Placental epithelial cell (primary cell): ENCODE measurements around the gene PLAAT4. TPM values are rescaled to one million over a fixed set of nuclear protein-coding genes. Genes with fewer than 3 reads are reported as not detected.

ENCODE experiments used
- total RNA-seq: library from RNA; depleted of rRNA; stranded (reverse); fragments of >200 nt; gene quantifications from 2 replicates; pipeline ENCODE4 v1.2.3, GENCODE V29; 2012

The PLAAT4 gene, protein sequence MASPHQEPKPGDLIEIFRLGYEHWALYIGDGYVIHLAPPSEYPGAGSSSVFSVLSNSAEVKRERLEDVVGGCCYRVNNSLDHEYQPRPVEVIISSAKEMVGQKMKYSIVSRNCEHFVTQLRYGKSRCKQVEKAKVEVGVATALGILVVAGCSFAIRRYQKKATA
- total RNA-seq = 0.39 TPM in 1 of 2 replicates, not detected in the other

DNA sequence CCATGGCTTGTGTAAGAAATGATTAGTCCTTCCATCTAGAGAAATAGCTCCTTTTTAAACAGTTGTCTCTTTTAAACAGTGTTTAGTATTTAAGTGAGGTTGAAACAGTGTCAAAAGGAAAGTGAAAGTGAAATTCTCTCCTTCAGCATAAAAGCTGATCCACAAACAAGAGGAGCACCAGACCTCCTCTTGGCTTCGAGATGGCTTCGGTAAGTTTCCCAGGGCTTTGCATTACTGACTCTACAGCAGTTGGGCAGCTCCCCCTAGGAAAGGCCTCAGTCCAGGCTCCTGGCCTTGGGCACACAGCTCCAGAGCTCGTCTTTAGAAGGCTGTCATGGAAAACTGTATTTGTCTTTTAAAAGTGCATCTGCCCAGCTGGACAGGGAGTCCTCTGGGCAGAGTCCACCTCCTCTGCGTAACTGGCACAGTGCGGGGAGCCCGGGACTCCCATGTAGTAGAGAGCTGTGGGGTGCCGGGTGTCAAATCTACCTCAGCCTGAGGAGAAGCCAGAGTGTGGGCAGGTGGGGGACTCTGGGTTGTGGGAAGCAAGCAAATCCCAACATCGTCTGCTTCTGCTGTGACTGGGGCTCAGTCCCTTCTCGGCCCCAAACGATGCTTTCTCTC is at the start of gene PLAAT4:
Gene PLAAT4 (plus strand): TSS at position 140 of the 624 bp plus-strand sequence. CDS start 61 bp downstream, at position 201.

DNA sequence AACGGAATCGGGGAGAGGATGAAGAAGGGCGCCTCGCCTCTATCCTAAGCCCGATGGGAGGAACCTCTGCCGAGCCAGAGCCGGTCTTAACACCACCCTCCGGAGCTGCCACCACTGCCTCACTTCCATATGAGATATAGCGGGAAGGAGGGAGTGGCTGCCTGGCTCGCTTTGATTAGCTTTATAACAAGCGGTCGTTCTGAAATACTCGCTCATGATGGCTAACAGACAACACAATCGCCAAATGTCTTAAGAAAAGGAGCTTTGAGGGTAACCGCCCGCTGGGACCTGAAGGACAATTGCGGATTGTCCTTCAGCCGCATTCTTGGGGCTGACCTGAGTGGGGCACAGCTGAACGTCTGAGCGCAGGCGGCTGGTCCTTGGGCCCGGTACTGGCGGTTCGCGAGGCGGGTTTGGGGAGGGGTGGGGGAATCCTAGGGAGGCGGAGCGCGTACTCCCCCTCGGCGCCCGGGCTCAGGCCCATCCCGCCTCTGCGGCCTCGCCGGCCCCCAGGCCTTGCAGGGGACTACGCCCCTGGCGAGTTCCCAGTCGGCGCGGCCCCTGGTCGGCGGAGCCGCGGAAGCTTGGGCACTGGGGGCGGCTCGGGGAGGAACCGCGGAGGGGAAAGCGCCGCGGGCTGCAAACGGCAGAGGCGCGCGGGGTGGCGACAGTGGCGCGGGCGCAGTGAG is 45.9 kb upstream of the PLAAT4 start, which contains the start of gene PLAAT5:
Gene PLAAT5 (minus strand): TSS at position 617 of the 689 bp plus-strand sequence. CDS start 133 bp downstream, at position 484.

DNA sequence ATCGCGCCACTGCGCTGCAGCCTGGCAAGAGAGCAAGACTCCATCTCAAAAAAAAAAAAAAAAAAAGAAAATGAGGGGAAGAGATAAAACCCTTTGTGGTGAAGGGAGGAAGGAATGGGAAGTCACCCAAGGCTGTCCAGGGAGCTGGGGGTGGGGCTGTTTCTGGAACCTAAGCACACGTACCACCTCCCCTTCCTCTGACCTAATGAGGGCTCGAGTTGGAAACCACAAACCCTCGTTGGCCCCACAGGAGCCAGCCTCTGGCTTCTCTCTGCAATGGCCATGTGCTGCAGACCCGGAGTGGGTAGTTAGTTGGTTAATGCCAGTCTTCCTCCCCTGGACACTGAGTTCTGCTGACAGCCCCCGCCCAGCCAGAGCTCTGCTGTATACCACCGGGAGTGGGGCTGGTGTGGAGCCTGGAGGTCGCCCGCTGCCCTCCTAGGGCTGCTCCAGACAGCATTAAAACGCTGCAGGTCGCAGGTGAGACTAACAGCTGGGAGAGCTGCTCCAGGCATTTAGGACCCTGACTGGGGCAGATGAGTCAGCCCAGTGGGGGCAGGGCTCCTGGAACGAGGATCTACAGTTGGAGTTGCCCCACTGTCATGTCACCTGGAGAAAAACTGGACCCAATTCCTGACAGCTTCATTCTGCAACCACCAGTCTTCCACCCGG is 30.6 kb upstream of the PLAAT4 start, which contains the start of gene LGALS12:
Gene LGALS12 (plus strand): TSS at position 228 of the 672 bp plus-strand sequence. CDS start 375 bp downstream, at position 603.

DNA sequence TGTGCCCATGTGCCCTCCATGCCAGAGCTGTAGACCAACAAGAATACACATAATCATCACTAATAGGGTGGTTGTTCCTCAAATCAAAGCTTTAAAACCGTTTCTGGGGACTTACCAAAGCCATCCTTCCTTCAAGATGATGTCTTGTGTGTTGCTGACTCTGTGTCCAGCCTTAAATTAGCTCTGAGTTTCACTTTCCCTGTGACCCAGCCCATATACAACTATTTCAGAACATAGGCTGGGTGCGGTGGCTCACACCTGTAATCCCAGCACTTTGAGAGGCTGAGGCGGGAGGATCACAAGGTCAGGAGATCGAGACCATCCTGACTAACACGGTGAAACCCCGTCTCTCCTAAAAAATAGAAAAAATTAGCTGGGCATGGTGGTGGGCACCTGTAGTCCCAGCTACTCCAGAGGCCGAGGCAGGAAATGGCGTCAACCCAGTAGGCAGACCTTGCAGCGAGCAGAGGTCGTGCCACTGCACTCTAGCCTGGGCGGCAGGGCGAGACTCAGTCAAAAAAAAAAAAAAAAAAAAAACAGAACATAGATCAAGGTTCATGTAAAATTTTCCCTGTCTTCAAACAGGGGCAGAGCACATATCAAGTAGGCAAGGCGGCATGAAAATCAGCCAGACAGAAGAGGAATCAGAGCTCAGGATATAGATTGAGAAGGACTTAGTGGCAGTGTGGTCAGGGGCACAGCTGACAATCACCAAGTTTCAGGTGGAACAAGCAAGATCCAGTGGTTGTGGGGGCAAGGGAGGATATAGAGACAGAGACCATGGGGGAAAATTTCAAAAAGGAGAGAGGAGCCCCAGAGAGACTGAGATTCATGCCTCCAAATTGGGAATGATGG is 26.8 kb downstream of the PLAAT4 start, which contains the start of gene PLAAT2:
Gene PLAAT2 (minus strand): TSS at position 179 of the 855 bp plus-strand sequence. CDS start 55 bp downstream, at position 124.

Other genes starting within 250 kb of the PLAAT4 start
- not detected in 2 replicates for gene SLC22A9, start 167.0 kb upstream of the PLAAT4 start, total RNA-seq
- 5.9 and 6.1 TPM in 2 replicates for gene PLAAT5, start 45.6 kb upstream of the PLAAT4 start, total RNA-seq
- not detected in 2 replicates for gene LGALS12, start 30.7 kb upstream of the PLAAT4 start, total RNA-seq
- 2.7 and 4.7 TPM in 2 replicates for gene PLAAT2, start 26.6 kb downstream of the PLAAT4 start, total RNA-seq
- 8.6 and 18.3 TPM in 2 replicates for gene PLAAT3, start 77.6 kb downstream of the PLAAT4 start, total RNA-seq
- gene ATL3, start 134.6 kb downstream of the PLAAT4 start, total RNA-seq = 90.3 and 134 TPM in 2 replicates
- gene RTN3, start 144.7 kb downstream of the PLAAT4 start, total RNA-seq = 37.3 and 42.4 TPM in 2 replicates
- 25.2 and 27.9 TPM in 2 replicates for gene ZFTA, start 232.0 kb downstream of the PLAAT4 start, total RNA-seq